Measurements from ENCODE around the gene ZFYVE28.

GRCh38 chr4:2283199-2283711, 135.2 kb downstream of the ZFYVE28 start:
- TF ChIP-seq CTCF (IDR thresholded peaks at IDR 0.05) (no peak), POLR2A (IDR thresholded peaks at IDR 0.05) (no peak)
